Endothelial cell of umbilical vein (primary cell): ENCODE data around the gene FAM135A.

Source experiments
- FOS ChIP-seq: IDR thresholded peaks from 2 replicates; pipeline ENCODE4 v1.6.1; 2011; ENCODE audit warnings: mild to moderate bottlenecking, low read length, moderate library complexity, borderline replicate concordance; ENCODE audit not compliant: insufficient read depth
- JUN ChIP-seq: IDR thresholded peaks from 2 replicates; pipeline ENCODE4 v1.6.1; 2011; ENCODE audit warnings: borderline replicate concordance, low read depth; ENCODE audit not compliant: insufficient read length, insufficient read depth
- MAX ChIP-seq: IDR thresholded peaks from 2 replicates; pipeline ENCODE4 v1.6.1; 2011; ENCODE audit not compliant: insufficient read depth, insufficient read length
- POLR2A ChIP-seq: IDR thresholded peaks from 2 replicates; pipeline ENCODE4 v1.6.1; 2012; ENCODE audit warnings: low read depth, mild to moderate bottlenecking, control low read depth, low read length
- POLR2AphosphoS5 ChIP-seq: IDR thresholded peaks from 2 replicates; pipeline ENCODE4 v1.6.1; 2012; ENCODE audit warnings: low read depth, mild to moderate bottlenecking, control low read depth, low read length, moderate library complexity; ENCODE audit not compliant: insufficient read depth
- TF ChIP-seq, protein P1 (sequence below), 2 donors: IDR thresholded peaks; 1 replicate in 1 of 2; 2 replicates in 1 of 2; pipeline ENCODE4 v1.5.1; 2011; ENCODE audit warnings: low read length in 2 of 2, mild to moderate bottlenecking in 2 of 2, moderate library complexity in 2 of 2, control low read depth in 1 of 2, inconsistent platforms in 1 of 2, low read depth in 1 of 2; ENCODE audit not compliant: insufficient read depth in 1 of 2; ENCODE audit errors: extremely low read depth in 1 of 2

DNA sequence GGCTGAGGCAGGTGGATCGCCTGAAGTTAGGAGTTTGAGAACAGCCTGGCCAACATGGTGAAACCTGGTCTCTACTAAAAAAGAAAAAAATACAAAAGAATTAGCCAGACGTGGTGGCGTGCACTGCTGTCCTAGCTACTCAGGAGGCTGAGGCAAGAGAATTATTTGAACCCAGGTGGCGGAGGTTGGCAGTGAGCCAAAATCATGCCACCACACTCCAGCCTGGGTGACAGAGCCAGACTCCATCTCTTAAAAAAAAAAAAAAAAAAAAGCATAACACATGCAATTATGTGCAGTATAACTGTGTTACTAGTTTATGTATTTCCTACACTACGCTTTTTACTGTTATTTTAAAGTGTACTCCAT is 31.9 kb upstream of the FAM135A start:
- TF ChIP-seq, protein P1, sequence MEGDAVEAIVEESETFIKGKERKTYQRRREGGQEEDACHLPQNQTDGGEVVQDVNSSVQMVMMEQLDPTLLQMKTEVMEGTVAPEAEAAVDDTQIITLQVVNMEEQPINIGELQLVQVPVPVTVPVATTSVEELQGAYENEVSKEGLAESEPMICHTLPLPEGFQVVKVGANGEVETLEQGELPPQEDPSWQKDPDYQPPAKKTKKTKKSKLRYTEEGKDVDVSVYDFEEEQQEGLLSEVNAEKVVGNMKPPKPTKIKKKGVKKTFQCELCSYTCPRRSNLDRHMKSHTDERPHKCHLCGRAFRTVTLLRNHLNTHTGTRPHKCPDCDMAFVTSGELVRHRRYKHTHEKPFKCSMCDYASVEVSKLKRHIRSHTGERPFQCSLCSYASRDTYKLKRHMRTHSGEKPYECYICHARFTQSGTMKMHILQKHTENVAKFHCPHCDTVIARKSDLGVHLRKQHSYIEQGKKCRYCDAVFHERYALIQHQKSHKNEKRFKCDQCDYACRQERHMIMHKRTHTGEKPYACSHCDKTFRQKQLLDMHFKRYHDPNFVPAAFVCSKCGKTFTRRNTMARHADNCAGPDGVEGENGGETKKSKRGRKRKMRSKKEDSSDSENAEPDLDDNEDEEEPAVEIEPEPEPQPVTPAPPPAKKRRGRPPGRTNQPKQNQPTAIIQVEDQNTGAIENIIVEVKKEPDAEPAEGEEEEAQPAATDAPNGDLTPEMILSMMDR (IDR thresholded peaks at IDR 0.05; ENCODE audit: extremely low read depth in 1 of 2, insufficient read depth in 1 of 2, low read depth in 1 of 2, low read length in 2 of 2) = no peak
- TF ChIP-seq MAX (no peak), POLR2A (no peak), JUN (no peak), POLR2AphosphoS5 (no peak), FOS (no peak)
